NCI-H2081 (cell line): Measurements from ENCODE around the gene AKAP17A.
"Not testable (repeated sequence)": the region's sequence is repeated elsewhere in the genome, so short reads cannot be mapped to it uniquely, and the experiment has no call there.

Experiments
- DNase-seq, 2 experiments: peaks; one replicate each; lab custom pipeline; 2025; lab: John Stamatoyannopoulos, UW

The AKAP17A gene

GRCh38 chrX:1602299-1602698 is 10.9 kb downstream of the AKAP17A start:
- DNase-seq, result no peak

GRCh38 chrX:1606496-1606895 is 15.1 kb downstream of the AKAP17A start:
- DNase-seq, result no peak

- no peak for DNase-seq
These were observed 17.9 kb downstream of the AKAP17A start for GRCh38 chrX:1609311-1609710.

- no peak for DNase-seq
These were observed 18.4 kb downstream of the AKAP17A start for GRCh38 chrX:1609762-1610161.

- DNase-seq, result no peak
These were observed 18.8 kb downstream of the AKAP17A start for GRCh38 chrX:1610166-1610565.

GRCh38 chrX:1610736-1611135 is 19.3 kb downstream of the AKAP17A start:
- no peak for DNase-seq

GRCh38 chrX:1612641-1613286 is 21.4 kb downstream of the AKAP17A start:
- no peak for DNase-seq

GRCh38 chrX:1614927-1615326 is 23.5 kb downstream of the AKAP17A start, which contains the start of gene ASMT:
Gene ASMT, plus strand, starts transcription at chrX:1615059. Its CDS starts 141 bp downstream, at chrX:1615200.
- no peak for DNase-seq

- no peak for DNase-seq
These were observed 27.3 kb downstream of the AKAP17A start for GRCh38 chrX:1618689-1619088.

GRCh38 chrX:1623691-1624090 is 32.3 kb downstream of the AKAP17A start:
- DNase-seq, result no peak

- not testable (repeated sequence) for DNase-seq
These were observed 32.9 kb downstream of the AKAP17A start for GRCh38 chrX:1624158-1624860.

GRCh38 chrX:1624861-1625215 is 33.4 kb downstream of the AKAP17A start:
- not testable (repeated sequence) for DNase-seq

- no peak for DNase-seq
These were observed 37.8 kb downstream of the AKAP17A start for GRCh38 chrX:1629244-1629643.

- no peak for DNase-seq
These were observed 54.6 kb downstream of the AKAP17A start for GRCh38 chrX:1646009-1646408.

- no peak for DNase-seq
These were observed 58.2 kb downstream of the AKAP17A start for GRCh38 chrX:1649621-1650020.
